Measurements from ENCODE around the gene COL4A6.

- no peak for TF ChIP-seq CTCF (IDR thresholded peaks at IDR 0.05)
- no peak for TF ChIP-seq EZH2 (IDR thresholded peaks at IDR 0.05)
Measured at GRCh38 chrX:108275732-108276131, 162.5 kb downstream of the COL4A6 start.

Data from neural progenitor cell (in vitro differentiated cells).